SKM-1 treated with dmso at 0.1 percent for 144 hours (cell line): Measurements from ENCODE around the gene EYS.
A peak's percentile ranks its signal among the peaks of the same experiment; 100 is the strongest.
"Not testable (repeated sequence)": the region's sequence is repeated elsewhere in the genome, so short reads cannot be mapped to it uniquely, and the experiment has no call there.

ENCODE experiments used
- DNase-seq: peaks from one replicate; lab custom pipeline; 2025; ENCODE audit not compliant: unreplicated experiment; lab: John Stamatoyannopoulos, UW

EYS gene

GRCh38 chr6:65637289-65638046 is 69.6 kb downstream of the EYS start:
- DNase-seq = no peak

GRCh38 chr6:65633501-65633900 is 73.5 kb downstream of the EYS start:
- peak; percentile 33 for DNase-seq

- DNase-seq = no peak
Measured at GRCh38 chr6:65631711-65632110, 75.3 kb downstream of the EYS start.

GRCh38 chr6:65627434-65627999 is 79.5 kb downstream of the EYS start:
- not testable (repeated sequence) for DNase-seq

GRCh38 chr6:65627015-65627414 is 80.0 kb downstream of the EYS start:
- DNase-seq = no peak

GRCh38 chr6:65623566-65623965 is 83.5 kb downstream of the EYS start:
- DNase-seq = no peak

- no peak for DNase-seq
Measured at GRCh38 chr6:65610746-65611145, 96.3 kb downstream of the EYS start.

GRCh38 chr6:65595540-65595939 is 111.5 kb downstream of the EYS start:
- no peak for DNase-seq

- no peak for DNase-seq
Measured at GRCh38 chr6:65570340-65570739, 136.7 kb downstream of the EYS start.

GRCh38 chr6:65569505-65569904 is 137.5 kb downstream of the EYS start:
- no peak for DNase-seq

GRCh38 chr6:65569056-65569455 is 138.0 kb downstream of the EYS start:
- not testable (repeated sequence) for DNase-seq

- DNase-seq = no peak
Measured at GRCh38 chr6:65566117-65566516, 140.9 kb downstream of the EYS start.

GRCh38 chr6:65558071-65558470 is 149.0 kb downstream of the EYS start:
- DNase-seq = no peak

- DNase-seq = no peak
Measured at GRCh38 chr6:65557224-65557623, 149.8 kb downstream of the EYS start.

GRCh38 chr6:65546894-65547293 is 160.1 kb downstream of the EYS start:
- no peak for DNase-seq

- no peak for DNase-seq
Measured at GRCh38 chr6:65545920-65546319, 161.1 kb downstream of the EYS start.

- no peak for DNase-seq
Measured at GRCh38 chr6:65538644-65539043, 168.4 kb downstream of the EYS start.

- no peak for DNase-seq
Measured at GRCh38 chr6:65537600-65537999, 169.4 kb downstream of the EYS start.

GRCh38 chr6:65531533-65531932 is 175.5 kb downstream of the EYS start:
- DNase-seq = no peak

GRCh38 chr6:65524232-65524631 is 182.8 kb downstream of the EYS start:
- no peak for DNase-seq

GRCh38 chr6:65505736-65506135 is 201.3 kb downstream of the EYS start:
- DNase-seq = no peak

- DNase-seq = no peak
Measured at GRCh38 chr6:65501045-65501444, 206.0 kb downstream of the EYS start.

GRCh38 chr6:65483652-65484051 is 223.4 kb downstream of the EYS start:
- DNase-seq = not testable (repeated sequence)
